Measurements from ENCODE around the gene CNKSR1.
"Not testable (repeated sequence)": the region's sequence is repeated elsewhere in the genome, so short reads cannot be mapped to it uniquely, and the experiment has no call there.

CNKSR1 gene

DNA sequence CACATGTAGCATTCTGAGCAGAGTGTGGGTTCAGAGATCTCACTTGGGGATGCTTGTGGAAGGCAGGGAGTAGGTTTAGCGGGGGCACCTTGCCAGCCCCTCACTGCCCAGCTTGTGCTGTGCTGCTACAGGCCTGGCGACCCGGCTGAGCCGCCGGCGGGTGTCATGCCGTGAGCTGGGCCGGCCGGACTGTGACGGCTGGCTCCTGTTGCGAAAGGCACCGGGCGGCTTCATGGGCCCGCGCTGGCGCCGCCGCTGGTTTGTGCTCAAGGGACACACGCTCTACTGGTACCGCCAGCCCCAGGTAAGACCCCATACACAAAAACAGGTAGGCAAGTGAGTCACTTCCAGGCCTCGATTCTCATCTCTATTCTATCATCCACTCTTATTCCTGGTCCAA, 7.6 kb downstream of the CNKSR1 start:
- DNase-seq, result no peak

DNA sequence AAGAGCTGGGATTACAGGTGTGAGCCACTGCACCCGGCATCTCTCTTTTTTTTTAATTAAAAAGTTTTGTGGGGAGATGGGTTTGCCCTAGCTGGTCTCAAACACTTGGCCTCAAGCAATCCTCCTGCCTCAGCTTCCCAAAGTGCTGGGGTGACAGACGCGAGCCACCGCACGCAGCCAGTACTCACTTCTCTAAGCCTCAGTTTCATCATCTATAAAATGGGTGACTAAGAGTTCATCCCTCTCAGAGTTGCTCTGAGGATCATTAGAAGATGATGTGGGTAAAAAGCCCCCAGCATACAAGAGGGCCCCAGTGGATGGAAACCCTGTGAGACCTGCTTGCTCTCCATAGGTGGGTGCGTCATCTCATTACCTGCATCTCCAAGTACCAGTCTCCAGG, 10.6 kb downstream of the CNKSR1 start:
- DNase-seq, result no peak

DNA sequence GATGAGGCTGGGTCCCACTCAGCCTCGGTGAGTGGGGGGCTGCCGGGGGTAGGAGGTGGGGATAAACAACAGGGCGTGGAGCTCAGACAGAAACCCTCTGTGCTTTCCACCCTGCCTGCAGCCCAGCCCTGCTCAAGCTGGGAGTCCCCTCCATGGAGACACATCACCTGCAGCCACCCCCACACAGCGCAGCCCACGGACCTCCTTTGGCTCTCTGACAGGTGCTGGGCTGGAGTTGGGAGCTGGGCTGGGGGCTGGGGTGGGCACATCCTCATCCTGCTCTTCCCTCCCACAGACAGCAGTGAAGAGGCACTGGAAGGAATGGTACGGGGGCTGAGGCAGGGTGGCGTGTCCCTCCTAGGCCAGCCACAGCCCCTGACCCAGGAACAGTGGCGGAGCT, 11.2 kb downstream of the CNKSR1 start:
- DNase-seq, result no peak

DNA sequence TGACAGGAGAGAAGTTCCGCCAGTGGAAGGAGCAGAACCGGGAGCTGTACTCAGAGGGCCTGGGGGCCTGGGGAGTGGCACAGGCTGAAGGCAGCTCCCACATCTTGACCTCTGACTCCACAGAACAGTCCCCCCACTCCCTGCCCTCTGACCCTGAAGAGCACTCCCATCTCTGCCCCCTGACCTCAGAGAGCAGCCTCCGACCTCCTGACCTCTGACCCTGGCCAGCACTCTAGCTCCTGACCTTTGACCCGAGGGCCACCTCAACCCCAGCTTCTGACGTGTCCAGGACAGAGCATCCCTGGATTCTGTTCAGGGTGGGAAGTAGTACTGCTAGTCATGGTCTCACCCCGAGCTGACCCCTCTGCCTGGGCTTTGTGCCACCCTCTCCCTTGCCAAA, 12.0 kb downstream of the CNKSR1 start:
- no peak for DNase-seq

DNA sequence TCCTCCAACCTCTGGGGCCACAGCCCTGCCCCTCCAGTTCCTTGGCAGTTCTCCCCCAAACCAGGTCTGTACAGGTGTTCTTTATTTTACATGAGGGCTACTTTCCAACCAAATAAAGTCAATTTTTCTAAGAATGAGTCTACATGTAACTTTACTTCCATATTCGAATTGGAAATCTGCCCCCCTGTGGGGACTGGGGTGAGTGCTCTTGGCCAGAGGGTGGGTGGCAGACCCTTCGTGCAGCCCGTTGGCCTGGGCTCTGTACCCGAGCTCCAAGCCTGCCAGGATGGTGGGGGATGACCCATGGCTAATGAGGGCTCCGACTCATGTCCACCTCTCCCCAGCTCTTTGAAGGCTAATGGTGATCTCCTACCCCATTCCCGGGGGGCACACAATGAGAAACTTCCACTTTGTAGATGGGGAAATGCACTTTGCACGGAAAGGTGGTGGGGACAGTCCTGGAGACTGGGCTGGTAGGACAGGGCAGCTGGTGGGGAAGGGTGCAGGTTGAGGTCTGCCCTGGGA, 12.5 kb downstream of the CNKSR1 start:
- no peak for DNase-seq

DNA sequence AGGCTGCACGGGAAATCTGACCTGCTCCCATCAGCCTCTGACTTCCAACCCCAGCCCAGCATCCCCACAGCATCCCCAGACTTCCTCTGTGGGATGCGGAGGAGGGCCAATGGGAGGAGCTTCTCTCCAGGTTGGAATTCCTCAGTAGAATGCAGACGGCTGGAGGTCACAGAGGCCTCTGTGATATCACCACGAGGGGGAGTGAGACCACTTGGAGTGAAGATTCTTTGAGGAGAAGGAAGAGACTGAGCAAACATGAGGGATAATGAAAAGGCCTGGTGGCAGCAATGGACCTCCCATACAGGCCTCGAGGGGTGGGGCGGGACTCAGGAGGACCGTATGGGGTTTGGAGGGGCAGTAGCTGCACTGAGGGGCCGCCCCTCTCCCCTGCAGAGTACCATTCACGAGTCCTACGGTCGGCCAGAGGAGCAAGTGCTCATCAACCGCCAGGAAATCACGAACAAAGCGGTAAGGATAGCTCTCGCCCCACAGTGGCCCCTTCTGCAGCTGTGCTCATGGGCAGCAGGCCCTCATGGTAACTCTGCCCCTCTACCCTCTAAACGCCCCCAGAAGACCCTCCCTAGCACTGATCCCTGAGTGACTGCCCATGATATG, 13.2 kb downstream of the CNKSR1 start, which contains the start of gene CATSPER4:
Gene CATSPER4, plus strand, starts transcription at position 230 of the 615 bp plus-strand sequence. Its CDS starts 26 bp downstream, at position 256.
- no peak for DNase-seq

DNA sequence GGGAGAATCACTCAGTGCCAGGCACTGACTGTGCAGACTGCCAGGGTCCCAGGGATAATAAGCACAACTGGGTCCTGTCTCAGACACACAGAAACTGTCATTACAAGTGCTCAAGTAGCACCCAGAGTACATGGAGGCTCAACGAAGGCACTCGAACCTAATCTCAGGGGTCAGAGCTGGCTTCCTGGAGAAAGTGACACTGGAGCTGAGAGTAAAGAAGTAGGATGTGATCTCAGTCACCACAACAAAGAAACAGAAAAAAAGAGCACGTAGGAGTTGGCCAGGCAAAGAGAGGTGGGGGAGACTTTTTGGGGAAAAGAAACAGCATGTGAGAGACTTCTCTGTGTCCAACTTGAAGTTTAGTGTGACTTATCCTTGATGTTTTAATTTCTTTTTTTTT, 14.4 kb downstream of the CNKSR1 start:
- no peak for DNase-seq

DNA sequence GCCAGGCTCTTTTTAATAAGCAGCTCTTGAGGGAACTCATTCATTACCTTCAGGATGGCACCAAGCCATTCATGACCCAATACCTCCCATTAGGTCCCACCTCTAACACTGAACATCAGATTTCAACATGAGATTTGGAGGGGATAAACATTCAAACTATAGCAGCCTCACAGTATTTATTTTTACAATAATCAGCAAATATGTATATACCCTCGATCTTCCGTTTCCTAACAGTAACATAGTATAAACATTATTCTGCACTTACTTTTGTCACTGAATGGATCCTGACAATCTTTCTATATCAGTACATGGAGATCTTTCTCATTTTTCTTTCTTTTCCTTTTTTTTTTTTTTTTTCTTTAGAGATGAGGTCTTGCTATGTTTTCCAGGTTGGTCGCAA, 18.5 kb downstream of the CNKSR1 start:
- no peak for DNase-seq

DNA sequence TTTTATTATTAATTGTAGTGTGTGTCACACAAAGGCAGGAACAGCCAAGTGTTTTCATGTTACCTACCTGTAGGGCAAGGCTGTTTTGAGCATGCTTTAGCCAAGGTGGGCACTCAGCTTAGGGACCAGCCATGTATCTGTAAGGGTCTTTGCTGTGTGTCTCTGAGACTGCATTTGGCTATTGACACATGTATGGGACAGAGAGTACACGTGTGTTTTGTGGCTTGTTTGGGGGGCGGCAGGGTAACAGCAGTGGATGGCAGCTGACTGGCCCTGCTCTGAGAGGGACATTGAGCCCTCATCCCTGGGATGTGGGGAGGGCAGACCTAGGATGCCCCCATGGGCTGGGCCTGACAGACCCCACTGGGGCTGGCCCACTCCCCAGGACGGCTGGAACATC, 20.0 kb downstream of the CNKSR1 start:
- DNase-seq, result no peak

DNA sequence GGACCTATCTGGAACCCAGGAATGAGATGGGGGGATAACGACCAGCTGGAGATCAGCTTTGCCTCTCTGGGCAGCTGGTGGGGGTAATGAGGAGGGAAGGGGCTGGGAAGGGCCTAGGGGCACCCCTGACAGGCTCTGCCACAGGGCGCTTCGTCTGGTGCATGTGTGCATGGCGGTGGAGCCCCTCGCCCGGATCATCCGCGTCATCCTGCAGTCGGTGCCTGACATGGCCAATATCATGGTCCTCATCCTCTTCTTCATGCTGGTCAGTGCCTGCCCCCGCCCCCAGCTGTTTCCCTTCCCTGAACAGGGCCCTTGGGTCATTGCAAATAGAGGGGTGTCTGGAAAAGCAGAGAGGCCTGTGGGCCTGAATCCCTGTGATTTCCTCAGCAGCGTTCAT, 20.5 kb downstream of the CNKSR1 start:
- DNase-seq, result no peak

DNA sequence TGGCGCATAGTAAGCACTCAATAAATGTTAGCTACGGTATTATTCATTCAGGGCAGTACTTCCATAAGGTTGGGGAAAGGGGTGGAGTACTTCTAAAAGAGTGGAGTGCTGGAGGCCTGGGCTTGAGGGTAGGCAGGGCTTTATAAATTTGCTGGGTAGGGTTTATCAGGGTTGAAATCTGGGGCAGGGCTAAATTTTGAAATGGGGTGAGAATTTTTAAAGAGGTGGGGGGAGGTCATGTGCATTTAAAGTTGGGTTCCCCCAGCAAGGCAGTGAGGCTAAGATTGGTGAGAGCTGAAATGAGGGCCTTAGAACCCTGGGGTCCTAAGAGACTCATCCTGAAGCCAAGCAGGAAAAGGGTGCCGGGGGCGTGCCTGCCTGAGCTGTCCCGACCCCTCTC, 23.1 kb downstream of the CNKSR1 start:
- DNase-seq, result no peak

DNA sequence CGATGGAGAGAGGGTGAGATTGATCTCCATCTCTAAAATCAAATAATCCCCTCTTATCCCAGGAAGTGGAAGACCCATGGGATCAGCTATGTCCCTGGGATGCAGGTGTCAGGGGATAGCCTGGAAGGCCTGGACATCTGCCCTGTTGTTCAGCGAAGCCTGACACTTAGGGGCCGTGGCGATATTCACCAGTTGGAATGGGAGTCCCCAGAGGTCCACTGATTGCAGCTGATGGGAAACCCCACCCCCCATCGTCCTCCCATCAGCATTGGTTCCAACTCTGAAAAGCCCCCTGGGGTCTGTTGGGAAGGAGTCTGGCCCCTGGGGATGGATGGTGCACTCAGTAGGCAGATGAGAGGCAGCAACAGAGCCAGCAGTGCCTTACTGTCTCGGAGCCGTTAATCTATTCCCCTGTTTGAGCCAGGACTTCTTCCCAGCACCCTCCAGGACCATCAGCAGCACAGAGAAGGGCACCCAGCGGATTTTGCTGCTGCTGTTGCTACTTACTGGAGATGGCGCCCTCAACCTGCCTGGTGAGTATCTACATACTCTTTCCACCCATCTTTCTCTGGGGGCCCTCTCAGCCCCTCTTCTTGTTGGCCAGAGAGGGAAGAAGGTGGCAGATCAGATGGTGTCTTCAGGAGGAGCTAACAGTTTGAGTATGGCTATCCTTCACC, 26.5 kb downstream of the CNKSR1 start:
- DNase-seq, result no peak

DNA sequence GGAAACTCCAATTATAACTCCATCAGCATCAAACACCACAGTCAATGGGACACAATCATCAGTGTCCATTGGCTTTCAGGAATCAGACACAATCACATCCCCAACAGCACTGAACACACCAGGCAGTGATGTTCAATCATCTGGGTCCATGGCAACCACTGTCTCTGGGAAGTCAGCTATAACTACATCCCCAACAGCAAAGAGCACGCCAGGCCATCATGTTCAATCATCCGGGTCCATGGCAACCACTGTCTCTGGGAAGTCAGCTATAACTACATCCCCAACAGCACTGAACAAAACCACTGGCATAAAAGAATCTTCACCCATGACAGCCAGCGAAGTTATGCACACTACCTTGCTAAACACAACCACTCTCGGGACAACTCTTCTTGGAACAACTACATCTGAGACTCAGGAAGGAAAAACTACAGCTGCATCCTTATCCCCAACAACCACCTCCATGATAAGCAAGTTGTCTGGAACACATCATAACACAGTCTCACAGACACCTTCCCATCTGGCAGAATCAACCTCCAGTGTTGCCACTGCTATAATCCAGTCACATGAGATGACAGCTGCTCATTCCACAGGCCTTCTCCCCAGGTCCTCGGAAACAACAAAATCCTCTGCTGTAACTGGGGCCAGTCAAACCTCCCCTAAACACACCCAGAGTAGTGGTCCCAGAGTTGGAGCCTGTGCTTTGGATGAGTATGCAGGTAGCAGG, 33.0 kb downstream of the CNKSR1 start:
- DNase-seq, result no peak

DNA sequence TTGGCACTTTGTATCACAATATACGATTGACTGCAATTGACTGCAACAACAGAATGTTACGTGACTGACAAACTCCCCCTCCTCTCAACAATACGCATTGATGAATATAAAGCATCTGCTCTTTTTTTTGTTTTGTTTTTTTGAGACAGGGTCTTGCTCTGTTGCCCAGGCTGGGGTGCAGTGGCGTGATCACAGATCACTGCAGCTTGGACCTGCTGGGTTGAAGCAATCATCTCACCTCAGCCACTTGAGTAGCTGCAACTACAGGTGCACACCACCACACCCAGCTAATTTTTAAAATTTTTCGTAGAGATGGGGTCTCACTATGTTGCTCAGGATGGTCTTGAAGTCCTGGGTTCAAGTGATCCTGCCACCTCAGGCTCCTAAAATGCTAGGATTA, 35.4 kb downstream of the CNKSR1 start:
- DNase-seq, result no peak

DNA sequence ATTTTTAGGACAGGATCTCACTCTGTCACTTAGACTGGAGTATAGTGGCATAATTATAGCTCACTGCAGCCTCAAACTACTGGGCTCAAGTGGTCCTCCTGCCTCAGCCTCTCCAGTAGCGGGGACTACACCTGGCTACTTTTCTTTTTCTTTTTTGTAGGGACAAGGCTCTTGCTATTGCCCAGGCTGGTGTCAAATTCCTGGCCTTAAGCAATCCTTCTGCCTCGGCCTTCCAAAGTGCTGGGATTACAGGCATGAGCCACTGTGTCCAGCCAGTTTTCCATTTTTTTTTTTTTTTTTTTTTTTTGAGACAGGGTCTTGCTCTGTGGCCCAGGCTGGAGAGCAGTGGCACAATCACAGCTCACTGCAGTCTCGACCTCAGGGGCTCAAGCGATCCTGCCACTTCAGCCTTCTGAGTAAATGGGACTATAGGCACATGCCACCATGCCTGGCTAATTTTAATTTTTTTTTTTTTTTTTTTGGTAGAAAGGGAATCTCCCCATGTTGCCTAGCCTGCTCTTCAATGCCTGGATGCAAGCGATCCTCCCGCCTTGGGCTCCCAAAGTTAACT, 36.1 kb downstream of the CNKSR1 start:
- DNase-seq, result no peak

DNA sequence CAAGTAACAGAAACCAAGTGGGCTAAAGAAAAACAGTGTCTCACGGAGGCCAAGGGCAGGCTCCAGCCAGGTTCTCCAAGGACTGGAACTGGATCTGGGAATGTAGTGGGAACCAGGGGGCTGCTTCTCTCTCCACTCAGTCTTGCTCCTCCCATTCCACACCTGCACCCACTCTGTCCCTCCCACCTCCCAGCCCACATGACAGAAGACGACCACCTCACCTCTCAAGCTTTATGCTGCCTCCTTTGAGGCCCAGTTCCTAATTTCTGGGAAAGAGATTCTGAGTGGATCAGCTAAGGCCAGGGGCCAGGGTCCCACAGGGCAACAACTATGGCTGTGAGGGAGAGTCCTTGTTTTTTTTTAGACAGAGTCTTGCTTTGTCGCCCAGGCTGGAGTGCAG, 38.0 kb downstream of the CNKSR1 start:
- no peak for DNase-seq

DNA sequence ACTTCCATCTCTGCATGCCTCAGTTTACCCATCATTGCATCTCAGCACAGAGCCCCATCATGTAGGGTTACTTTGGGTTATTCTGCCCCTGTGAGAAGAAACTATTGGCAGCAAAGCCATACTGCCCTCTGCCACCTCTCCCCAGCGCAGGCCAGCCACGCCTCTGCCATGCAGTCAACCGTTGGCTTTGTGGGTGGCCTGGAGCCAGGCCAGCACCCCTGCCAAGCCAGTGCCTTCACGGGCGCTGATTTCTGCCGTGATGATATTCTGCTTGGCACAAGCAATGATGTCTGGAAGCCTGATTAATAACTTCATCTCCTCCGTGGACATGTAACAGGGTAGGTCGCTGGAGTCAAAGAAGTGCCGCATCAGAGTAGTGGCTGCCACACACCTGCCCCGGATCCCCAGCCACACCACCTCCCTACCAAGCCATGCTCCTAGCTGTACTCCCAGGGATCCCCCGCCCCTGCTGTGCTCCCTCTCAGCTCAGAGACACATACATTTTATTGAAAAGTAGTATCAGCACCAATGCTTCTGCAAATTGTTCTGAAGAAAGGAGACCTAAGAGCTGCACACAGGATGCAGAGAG, 41.7 kb downstream of the CNKSR1 start:
- no peak for DNase-seq

DNA sequence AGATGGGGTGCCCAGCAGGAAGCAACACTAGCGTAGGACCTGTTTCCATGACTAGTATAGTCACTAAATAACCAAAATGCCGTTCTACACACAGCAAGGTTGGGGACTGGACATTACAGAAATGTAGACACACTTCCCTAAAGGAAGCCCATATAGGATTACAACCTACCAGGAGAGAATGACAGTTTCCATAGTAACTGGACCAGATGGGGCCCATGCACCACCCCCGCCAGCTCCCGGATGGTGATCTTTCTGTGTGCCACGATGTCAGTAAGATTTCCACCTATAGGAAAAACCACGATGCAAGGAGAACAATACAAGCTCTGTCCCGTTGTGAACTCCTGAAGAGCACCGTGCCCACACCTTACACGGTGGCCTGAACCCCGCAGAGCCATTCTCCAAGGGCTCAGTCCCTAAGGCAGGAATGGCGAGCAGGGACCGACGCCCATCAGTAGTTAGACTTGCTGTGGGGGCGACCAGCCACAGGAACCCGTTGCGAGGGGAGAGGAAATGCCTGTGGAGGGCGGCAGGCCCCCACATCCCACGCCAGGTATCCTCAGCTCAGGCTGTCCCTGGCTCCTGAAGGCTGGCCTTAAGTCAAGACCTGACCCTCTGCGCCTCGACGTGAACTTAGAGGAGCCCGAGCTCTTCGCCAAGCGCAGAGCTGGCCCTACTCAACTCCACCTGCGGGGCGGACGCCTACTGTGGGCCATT, 43.1 kb downstream of the CNKSR1 start:
- DNase-seq, result no peak

DNA sequence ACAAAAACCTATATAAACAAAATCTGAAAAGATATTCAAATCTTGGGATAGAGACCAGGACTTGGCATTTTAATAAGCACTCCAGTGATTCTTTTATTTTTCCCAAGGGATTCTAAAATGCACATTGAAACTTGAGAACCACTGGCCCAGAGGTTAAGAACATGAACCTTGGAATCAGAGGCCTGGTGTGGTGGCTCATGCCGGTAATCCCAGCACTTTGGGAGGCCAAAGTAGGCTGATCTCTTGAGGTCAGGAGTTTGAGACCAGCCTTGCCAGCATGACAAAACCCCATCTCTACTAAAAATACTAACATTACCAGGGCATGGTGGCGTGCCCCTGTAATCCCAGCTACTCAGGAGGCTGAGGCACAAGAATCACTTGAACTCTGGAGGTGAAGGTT, 43.8 kb downstream of the CNKSR1 start:
- DNase-seq, result no peak

DNA sequence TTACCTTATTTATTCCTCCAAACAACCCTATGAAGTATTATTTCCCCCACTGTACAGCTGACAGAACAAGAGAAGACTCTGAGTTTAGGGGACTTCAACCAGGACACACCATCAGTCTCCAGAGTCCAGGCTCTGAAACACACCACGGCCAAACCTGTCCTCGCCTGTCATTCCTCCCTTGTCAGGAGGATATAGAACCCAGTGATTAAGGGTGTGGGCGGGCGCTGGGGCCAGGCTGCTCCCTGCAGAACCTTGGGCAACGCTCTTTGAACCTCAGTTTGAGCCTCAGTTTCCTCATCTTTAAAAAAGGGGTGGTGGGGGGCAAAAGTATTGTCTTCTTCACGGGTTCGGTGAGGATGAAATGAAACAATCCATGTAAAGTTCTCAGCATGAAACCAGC, 47.3 kb downstream of the CNKSR1 start:
- no peak for DNase-seq

DNA sequence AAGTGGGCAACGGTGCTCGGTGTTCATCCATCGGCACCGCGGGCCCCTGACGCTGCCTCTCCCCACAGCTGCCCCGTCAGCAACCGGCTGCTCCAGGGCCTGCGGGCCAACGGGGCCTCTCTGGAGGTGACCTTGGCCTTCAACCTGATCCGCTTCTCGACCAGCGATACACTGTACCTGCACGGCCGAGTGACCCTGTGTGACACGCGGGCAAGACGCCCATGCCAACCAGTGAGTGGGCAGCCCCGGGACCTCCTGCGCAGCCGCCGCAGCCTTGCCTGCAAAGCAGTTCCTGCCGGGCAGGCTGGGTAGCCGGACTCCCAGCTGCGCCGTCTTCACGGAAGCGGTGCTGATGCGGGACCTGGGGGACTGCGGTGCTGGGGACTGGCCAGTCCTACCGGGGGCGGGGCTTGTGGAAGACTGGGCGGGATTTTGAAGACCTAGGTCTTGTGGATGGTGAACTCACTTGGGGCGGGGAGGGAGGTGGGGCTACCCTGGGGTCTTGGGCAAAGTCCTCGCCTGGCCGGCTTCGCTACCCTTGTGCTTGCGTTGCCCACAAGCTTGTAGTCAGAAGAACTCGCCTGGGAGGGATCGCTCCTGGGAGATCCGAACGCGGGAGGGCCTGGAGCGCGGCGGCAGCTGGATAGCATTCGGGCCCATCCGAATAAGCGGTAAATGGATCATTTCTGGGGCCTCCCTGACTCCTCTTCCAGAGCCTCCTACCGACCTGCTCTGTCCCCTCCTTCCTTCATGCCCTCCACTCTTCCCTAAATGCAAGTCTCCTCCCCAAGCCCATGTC, 47.9 kb downstream of the CNKSR1 start:
- DNase-seq, result no peak

DNA sequence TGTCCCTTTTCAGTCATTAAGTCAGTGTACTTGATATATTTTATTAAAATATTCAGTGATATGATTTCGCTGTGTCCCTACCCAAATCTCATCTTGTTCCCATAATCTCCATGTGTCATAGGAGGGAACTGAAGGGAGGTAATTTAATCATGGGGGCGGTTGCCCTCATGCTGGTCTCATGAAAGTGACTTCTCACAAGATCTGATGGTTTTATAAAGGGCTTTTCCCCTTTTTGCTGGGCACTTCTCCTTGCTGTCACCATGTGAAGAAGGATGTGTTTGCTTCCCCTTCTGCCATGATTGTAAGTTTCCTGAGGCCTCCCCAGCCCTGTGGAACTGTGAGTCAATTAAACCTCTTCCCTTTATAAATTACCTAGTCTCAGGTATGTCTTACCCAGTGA, 53.4 kb downstream of the CNKSR1 start:
- not testable (repeated sequence) for DNase-seq

Data from GOT3 (cell line).